AG04450 (cell line): ENCODE data around the gene SCMH1. TPM values are rescaled to one million over a fixed set of nuclear protein-coding genes. Genes with fewer than 3 reads are reported as not detected.

Experiments used
- CTCF ChIA-PET: fragments of 300-600, 350-600 bp; formaldehyde crosslinking; extraction: SDS; loops from one replicate; lab custom pipeline; 2022; ENCODE audit warnings: antibody characterized with exemption, inconsistent platforms; lab: Charles Lee
- POLR2A ChIA-PET: fragments of 350-600 bp; formaldehyde crosslinking; extraction: SDS; loops from one replicate; lab custom pipeline; 2021; ENCODE audit warnings: antibody characterized with exemption, inconsistent platforms; lab: Yijun Ruan, JAX
- DNase-seq: peaks from one replicate; pipeline ENCODE4 v3.0.0-alpha.2; 2011; ENCODE audit warnings: low read depth, low spot score
- H3K27ac ChIP-seq: one replicate; pipeline ENCODE4 v1.5.1; 2012; ENCODE audit warnings: low read depth, low read length, control low read depth
- H3K27me3 ChIP-seq: one replicate; pipeline ENCODE4 v1.6.0; 2012; ENCODE audit warnings: low read length; ENCODE audit not compliant: control insufficient read depth, insufficient read depth
- H3K4me3 ChIP-seq: 2 replicates; pipeline ENCODE4 v1.5.1; 2011; ENCODE audit warnings: mild to moderate bottlenecking, low read depth, low read length, control low read depth
- H3K9me3 ChIP-seq: 2 replicates; pipeline ENCODE4 v1.5.1; 2012; ENCODE audit warnings: low read length; ENCODE audit not compliant: control insufficient read depth, insufficient read depth
- CTCF ChIP-seq: IDR thresholded peaks from 2 replicates; pipeline ENCODE4 v1.5.1; 2011; ENCODE audit warnings: low read depth, low read length, control low read depth, inconsistent platforms
- polyA plus RNA-seq: library from polyadenylated mRNA; depleted of rRNA; stranded (reverse); fragments of >200 nt; gene quantifications from 2 replicates; pipeline ENCODE4 v1.2.3, GENCODE V29; 2011

The SCMH1 gene
- polyA plus RNA-seq, 1 experiment: 32.1 TPM

GRCh38 chr1:41093826-41094225, 148.3 kb downstream of the SCMH1 start:
- ChIA-PET CTCF (no interaction called here), POLR2A (no interaction called here)
- TF ChIP-seq CTCF: no peak
- Histone ChIP-seq H3K27me3 (no peaks in the 10 kb centered on the region), H3K4me3 (no peak overlapping the region), H3K27ac (no peak overlapping the region), H3K9me3 (no peaks in the 10 kb centered on the region)
- DNase-seq: no peak

DNA sequence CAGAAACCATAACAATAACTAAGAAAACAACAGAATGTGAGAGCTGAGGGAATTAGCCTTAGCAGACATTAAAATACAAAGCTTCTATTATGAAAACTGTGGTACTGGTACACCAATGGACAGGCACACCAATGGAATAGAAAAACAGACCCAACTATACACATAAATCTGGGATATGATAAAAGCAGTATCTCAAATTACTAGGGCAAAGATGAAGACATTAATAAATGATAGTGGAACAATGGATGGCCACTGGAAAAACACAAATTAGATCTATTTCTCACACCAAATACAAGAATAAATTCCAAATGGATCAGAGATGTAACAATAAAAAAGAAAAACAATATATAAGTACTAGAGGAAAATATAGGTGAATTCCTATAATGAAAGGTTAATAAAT, 155.2 kb downstream of the SCMH1 start:
- no peak for DNase-seq
- POLR2A ChIA-PET: no interaction called here
- Histone ChIP-seq H3K4me3 (no peak overlapping the region), H3K27me3 (no peaks in the 10 kb centered on the region), H3K9me3 (no peaks in the 10 kb centered on the region), H3K27ac (no peak overlapping the region)
- TF ChIP-seq CTCF: no peak
- CTCF ChIA-PET: no interaction called here

DNA sequence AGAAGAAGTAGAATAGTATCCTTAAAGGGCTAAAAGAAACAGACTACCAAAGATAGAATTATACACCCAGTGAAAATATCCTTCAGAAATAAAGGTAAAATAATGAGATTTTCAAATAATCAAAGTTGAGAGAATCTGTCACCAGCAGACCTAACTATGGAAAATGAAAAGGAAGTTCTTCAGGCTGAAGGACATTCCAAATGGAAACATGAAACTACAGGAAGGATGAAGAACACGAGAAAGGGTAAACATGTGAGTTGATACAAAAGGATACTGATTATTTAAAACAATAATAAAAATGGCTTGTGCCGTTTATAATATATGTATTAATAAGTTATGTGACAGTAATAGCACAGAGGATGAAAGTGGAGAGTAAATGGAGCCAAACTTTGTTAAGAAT, 163.5 kb downstream of the SCMH1 start:
- Histone ChIP-seq H3K9me3 (no peaks in the 10 kb centered on the region; the same call in 1 of the 2 replicates), H3K27ac (no peak overlapping the region), H3K4me3 (no peak overlapping the region), H3K27me3 (no peaks in the 10 kb centered on the region)
- ChIA-PET POLR2A (no interaction called here), CTCF (no interaction called here)
- DNase-seq: no peak
- no peak for TF ChIP-seq CTCF

DNA sequence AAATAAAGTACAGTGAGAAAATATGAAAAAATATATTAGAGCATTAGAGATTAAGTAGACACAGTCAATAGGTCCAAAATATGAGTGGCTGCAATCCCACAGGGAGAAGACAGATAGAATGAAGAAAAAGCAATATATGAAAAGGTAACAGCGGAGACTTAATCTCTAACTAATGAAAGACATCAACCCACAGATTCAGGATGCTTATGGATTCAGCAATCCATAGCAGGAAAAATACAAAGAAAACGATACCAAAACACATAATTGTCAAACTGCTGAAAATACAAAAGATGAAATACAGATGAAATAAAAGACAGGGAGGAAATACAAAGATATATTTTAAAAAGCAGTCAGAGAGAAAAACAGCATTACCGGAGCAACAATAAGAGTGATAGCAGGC, 163.9 kb downstream of the SCMH1 start:
- Histone ChIP-seq H3K9me3 (no peaks in the 10 kb centered on the region; the same call in 1 of the 2 replicates), H3K27me3 (no peaks in the 10 kb centered on the region), H3K4me3 (no peak overlapping the region), H3K27ac (no peak overlapping the region)
- POLR2A ChIA-PET: no interaction called here
- CTCF ChIA-PET: no interaction called here
- DNase-seq: no peak
- TF ChIP-seq CTCF: no peak

DNA sequence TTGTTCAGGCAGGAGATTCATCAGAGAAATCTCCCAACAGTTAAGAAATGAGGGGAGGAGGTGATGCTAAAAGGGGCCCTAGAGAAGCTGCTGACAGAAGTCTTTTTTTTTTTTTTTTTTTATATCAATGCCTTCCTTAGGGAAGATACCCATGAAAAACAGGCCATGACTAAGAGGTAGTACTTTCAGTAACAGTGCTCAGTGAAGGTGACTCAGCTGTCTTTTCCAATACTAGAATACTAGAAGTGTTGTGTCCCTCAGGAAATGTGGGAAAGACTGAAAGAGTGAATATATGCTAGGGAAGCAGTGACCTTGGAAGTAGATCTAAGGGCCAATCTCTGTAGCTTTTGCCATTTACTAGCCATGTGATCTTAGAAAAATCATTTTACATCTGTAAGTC, 168.1 kb downstream of the SCMH1 start:
- no peaks in the 10 kb centered on the region; the same call in 1 of the 2 replicates for H3K9me3 ChIP-seq
- ChIA-PET CTCF (interaction anchor here (0.6 kb wide), 1 partner anchor 301 kb away, joined by 3 read pairs; no protein-coding TSS in a partner anchor), POLR2A (no interaction called here)
- TF ChIP-seq CTCF: no peak
- no peak overlapping the region for H3K4me3 ChIP-seq
- no peak for DNase-seq
- no peaks in the 10 kb centered on the region for H3K27me3 ChIP-seq
- H3K27ac ChIP-seq: no peak overlapping the region
